GM13976 (cell line): ENCODE measurements around the gene SGK1.
"Not testable (repeated sequence)": the region's sequence is repeated elsewhere in the genome, so short reads cannot be mapped to it uniquely, and the experiment has no call there.

ENCODE experiments used
- DNase-seq: peaks from one replicate; pipeline ENCODE4 v3.0.0; 2012; ENCODE audit warnings: low spot score
- CTCF ChIP-seq: IDR thresholded peaks from 2 replicates; pipeline ENCODE4 v1.5.1; 2012; ENCODE audit warnings: borderline replicate concordance, mild to moderate bottlenecking; ENCODE audit not compliant: insufficient read depth; ENCODE audit errors: extremely low read depth, missing control alignments, control extremely low read depth
- in situ Hi-C: fragments of 300-500 bp; cut with MboI; formaldehyde crosslinking; loops from one replicate; pipeline ENCODE4 v1.12.0; 2022; ENCODE audit warnings: low sequenced_read_pairs, mixed read lengths, inconsistent platforms; ENCODE audit not compliant: unreplicated experiment

SGK1 gene

GRCh38 chr6:134281388-134281787 is 36.5 kb downstream of the SGK1 start:
- DNase-seq, result no peak
- no peak for TF ChIP-seq CTCF
- in situ Hi-C loops, result no loop called here

- in situ Hi-C loops, result no loop called here
- no peak for TF ChIP-seq CTCF
- DNase-seq, result no peak
Observed at GRCh38 chr6:134278000-134278399, 39.9 kb downstream of the SGK1 start.

GRCh38 chr6:134276891-134277377 is 41.0 kb downstream of the SGK1 start:
- in situ Hi-C loops, DNase-seq: not testable (repeated sequence)

GRCh38 chr6:134272374-134272773 is 45.5 kb downstream of the SGK1 start:
- TF ChIP-seq CTCF, result no peak
- in situ Hi-C loops, result no loop called here
- no peak for DNase-seq

- DNase-seq, result no peak
- no peak for TF ChIP-seq CTCF
- in situ Hi-C loops, result no loop called here
Observed at GRCh38 chr6:134267917-134268361, 50.0 kb downstream of the SGK1 start.

- DNase-seq, result no peak
- in situ Hi-C loops, result no loop called here
- no peak for TF ChIP-seq CTCF
Observed at GRCh38 chr6:134266776-134267175, 51.1 kb downstream of the SGK1 start.

- no peak for TF ChIP-seq CTCF
- in situ Hi-C loops, result no loop called here
- DNase-seq, result no peak
Observed at GRCh38 chr6:134261766-134262165, 56.1 kb downstream of the SGK1 start.
